GM23338 (cell line): ENCODE results near the gene TCF7L2. TPM values are rescaled to one million over a fixed set of nuclear protein-coding genes. Genes with fewer than 3 reads are reported as not detected.

Source experiments
- CREB1 ChIP-seq: fragments of 250-450 bp; sonication (Bioruptor Pico); IDR thresholded peaks from 2 replicates; pipeline ENCODE4 v1.5.0; 2020; ENCODE audit warnings: low read depth, mild to moderate bottlenecking, moderate library complexity
- EZH2 ChIP-seq: fragments of 200-600 bp; sonication (generic); IDR thresholded peaks from one replicate; pipeline ENCODE4 v1.8.0; 2017; ENCODE audit warnings: antibody characterized with exemption, mild to moderate bottlenecking, low read depth; ENCODE audit not compliant: unreplicated experiment
- EZH2phosphoT487 ChIP-seq: fragments of 200-600 bp; sonication (generic); IDR thresholded peaks from one replicate; pipeline ENCODE4 v1.8.1; 2018; ENCODE audit warnings: antibody characterized with exemption; ENCODE audit not compliant: unreplicated experiment
- JUNB ChIP-seq: IDR thresholded peaks from one replicate; pipeline ENCODE4 v1.6.1; 2016; ENCODE audit warnings: antibody characterized with exemption; ENCODE audit not compliant: unreplicated experiment
- POLR2AphosphoS5 ChIP-seq: IDR thresholded peaks from 2 replicates; pipeline ENCODE4 v1.6.1; 2016; ENCODE audit warnings: antibody characterized with exemption, low read depth
- REST ChIP-seq: IDR thresholded peaks from one replicate; pipeline ENCODE4 v1.6.1; 2018; ENCODE audit warnings: antibody characterized with exemption; ENCODE audit not compliant: unreplicated experiment
- STAT1 ChIP-seq: IDR thresholded peaks from one replicate; pipeline ENCODE4 v1.6.1; 2016; ENCODE audit warnings: antibody characterized with exemption; ENCODE audit not compliant: unreplicated experiment
- ZNF331 ChIP-seq: fragments of 250-450 bp; sonication (Bioruptor Pico); IDR thresholded peaks from 2 replicates; pipeline ENCODE4 v1.5.0; 2020; ENCODE audit warnings: low read depth, mild to moderate bottlenecking, moderate library complexity
- polyA plus RNA-seq: library from polyadenylated mRNA; unstranded; fragments of >200 nt; fragmentation: Nextera tagmentation; extraction: Ambion mirVana; gene quantifications from 2 replicates; pipeline ENCODE4 v1.2.1, GENCODE V29; 2016
- total RNA-seq: library from RNA; depleted of rRNA; stranded (reverse); fragments of >200 nt; shearing (Covaris generic); gene quantifications from 2 replicates; pipeline ENCODE4 v1.2.3, GENCODE V29; 2014
- TF ChIP-seq, protein P1 (sequence below): fragments of 250-450 bp; sonication (Bioruptor Pico); IDR thresholded peaks from 2 replicates; pipeline ENCODE4 v1.5.0; 2020; ENCODE audit warnings: mild to moderate bottlenecking, moderate library complexity
- TF ChIP-seq, protein P2 (sequence below): IDR thresholded peaks from 2 replicates; pipeline ENCODE4 v1.6.1; 2016; ENCODE audit warnings: antibody characterized with exemption

The TCF7L2 gene
- total and polyA plus RNA-seq, 2 experiments from 2014 or later, result 32.2 to 80.8 TPM

DNA sequence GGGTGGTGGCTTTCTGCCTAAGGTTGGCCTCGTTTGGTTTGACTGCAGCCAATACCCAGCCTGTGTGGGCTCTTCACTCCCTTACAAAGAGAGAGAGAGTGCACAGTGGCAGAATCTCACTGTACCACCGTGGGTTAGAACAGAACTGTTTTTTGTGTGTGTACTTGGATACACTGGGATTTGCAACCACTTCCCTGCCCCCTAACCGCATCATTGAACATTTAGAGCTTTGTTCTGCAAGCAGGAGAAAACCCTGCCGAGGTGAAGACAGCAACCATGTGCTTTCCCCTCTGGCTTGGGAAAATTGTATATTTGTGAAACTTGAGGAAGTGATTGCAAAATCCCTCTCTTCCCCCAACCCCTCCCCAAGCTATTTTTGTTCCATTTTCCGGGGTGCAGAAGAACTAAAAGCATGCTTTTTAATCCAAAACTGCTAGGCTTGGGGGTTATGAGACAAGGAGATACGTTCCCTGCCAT lies 201.2 kb downstream of the TCF7L2 start (continued):
- TF ChIP-seq, protein P1, sequence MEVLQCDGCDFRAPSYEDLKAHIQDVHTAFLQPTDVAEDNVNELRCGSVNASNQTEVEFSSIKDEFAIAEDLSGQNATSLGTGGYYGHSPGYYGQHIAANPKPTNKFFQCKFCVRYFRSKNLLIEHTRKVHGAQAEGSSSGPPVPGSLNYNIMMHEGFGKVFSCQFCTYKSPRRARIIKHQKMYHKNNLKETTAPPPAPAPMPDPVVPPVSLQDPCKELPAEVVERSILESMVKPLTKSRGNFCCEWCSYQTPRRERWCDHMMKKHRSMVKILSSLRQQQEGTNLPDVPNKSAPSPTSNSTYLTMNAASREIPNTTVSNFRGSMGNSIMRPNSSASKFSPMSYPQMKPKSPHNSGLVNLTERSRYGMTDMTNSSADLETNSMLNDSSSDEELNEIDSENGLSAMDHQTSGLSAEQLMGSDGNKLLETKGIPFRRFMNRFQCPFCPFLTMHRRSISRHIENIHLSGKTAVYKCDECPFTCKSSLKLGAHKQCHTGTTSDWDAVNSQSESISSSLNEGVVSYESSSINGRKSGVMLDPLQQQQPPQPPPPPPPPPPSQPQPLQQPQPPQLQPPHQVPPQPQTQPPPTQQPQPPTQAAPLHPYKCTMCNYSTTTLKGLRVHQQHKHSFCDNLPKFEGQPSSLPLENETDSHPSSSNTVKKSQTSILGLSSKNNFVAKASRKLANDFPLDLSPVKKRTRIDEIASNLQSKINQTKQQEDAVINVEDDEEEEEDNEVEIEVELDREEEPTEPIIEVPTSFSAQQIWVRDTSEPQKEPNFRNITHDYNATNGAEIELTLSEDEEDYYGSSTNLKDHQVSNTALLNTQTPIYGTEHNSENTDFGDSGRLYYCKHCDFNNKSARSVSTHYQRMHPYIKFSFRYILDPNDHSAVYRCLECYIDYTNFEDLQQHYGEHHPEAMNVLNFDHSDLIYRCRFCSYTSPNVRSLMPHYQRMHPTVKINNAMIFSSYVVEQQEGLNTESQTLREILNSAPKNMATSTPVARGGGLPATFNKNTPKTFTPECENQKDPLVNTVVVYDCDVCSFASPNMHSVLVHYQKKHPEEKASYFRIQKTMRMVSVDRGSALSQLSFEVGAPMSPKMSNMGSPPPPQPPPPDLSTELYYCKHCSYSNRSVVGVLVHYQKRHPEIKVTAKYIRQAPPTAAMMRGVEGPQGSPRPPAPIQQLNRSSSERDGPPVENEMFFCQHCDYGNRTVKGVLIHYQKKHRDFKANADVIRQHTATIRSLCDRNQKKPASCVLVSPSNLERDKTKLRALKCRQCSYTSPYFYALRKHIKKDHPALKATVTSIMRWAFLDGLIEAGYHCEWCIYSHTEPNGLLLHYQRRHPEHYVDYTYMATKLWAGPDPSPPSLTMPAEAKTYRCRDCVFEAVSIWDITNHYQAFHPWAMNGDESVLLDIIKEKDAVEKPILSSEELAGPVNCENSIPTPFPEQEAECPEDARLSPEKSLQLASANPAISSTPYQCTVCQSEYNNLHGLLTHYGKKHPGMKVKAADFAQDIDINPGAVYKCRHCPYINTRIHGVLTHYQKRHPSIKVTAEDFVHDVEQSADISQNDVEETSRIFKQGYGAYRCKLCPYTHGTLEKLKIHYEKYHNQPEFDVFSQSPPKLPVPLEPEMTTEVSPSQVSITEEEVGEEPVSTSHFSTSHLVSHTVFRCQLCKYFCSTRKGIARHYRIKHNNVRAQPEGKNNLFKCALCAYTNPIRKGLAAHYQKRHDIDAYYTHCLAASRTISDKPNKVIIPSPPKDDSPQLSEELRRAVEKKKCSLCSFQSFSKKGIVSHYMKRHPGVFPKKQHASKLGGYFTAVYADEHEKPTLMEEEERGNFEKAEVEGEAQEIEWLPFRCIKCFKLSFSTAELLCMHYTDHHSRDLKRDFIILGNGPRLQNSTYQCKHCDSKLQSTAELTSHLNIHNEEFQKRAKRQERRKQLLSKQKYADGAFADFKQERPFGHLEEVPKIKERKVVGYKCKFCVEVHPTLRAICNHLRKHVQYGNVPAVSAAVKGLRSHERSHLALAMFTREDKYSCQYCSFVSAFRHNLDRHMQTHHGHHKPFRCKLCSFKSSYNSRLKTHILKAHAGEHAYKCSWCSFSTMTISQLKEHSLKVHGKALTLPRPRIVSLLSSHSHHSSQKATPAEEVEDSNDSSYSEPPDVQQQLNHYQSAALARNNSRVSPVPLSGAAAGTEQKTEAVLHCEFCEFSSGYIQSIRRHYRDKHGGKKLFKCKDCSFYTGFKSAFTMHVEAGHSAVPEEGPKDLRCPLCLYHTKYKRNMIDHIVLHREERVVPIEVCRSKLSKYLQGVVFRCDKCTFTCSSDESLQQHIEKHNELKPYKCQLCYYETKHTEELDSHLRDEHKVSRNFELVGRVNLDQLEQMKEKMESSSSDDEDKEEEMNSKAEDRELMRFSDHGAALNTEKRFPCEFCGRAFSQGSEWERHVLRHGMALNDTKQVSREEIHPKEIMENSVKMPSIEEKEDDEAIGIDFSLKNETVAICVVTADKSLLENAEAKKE (CRISPR knock-in tag), result no peak
- no peak for TF ChIP-seq EZH2phosphoT487
- TF ChIP-seq REST, result no peak
- no peak for TF ChIP-seq JUNB
- no peak for TF ChIP-seq STAT1
- TF ChIP-seq POLR2AphosphoS5, result no peak; the same call in 1 of the 2 replicates
- TF ChIP-seq ZNF331 (CRISPR knock-in tag), result no peak
- TF ChIP-seq CREB1 (CRISPR knock-in tag), result no peak
- TF ChIP-seq EZH2, result no peak
- TF ChIP-seq, protein P2, sequence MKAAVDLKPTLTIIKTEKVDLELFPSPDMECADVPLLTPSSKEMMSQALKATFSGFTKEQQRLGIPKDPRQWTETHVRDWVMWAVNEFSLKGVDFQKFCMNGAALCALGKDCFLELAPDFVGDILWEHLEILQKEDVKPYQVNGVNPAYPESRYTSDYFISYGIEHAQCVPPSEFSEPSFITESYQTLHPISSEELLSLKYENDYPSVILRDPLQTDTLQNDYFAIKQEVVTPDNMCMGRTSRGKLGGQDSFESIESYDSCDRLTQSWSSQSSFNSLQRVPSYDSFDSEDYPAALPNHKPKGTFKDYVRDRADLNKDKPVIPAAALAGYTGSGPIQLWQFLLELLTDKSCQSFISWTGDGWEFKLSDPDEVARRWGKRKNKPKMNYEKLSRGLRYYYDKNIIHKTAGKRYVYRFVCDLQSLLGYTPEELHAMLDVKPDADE, result no peak
